ENCODE measurements around the gene PRKCB.

Gene PRKCB

DNA sequence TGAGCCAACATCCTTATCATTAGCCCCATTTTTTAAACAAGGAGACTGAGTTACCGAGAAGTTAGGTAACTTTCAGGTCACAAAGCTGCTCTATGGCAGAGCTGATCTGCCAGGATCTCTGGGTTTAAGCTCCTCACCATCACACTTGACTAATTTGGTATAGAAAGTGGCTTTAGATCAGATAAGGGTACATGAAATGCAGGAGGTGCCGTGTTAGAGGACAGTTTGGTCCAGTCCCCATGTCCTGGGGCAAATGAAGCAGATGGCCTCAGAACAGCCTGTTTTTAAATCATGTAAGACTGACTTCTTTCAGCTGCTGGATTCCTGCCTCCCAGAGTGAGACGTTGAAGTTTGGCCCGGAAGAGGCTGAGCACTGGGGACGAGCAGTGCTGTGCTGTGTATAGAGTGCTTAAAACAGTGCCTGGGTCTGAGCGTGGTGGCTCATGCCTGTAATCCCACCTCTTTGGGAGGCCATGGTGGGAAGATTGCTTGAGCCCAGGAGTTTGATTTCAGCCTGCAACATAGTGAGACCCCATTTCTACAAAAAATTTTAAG, 233.3 kb downstream of the PRKCB start:
- DNase-seq (ENCODE audit: low read depth) = no peak
- H3K4me3 ChIP-seq (ENCODE audit: control insufficient read depth, low read depth, low read length) = no peak overlapping the region
- TF ChIP-seq, protein P1, sequence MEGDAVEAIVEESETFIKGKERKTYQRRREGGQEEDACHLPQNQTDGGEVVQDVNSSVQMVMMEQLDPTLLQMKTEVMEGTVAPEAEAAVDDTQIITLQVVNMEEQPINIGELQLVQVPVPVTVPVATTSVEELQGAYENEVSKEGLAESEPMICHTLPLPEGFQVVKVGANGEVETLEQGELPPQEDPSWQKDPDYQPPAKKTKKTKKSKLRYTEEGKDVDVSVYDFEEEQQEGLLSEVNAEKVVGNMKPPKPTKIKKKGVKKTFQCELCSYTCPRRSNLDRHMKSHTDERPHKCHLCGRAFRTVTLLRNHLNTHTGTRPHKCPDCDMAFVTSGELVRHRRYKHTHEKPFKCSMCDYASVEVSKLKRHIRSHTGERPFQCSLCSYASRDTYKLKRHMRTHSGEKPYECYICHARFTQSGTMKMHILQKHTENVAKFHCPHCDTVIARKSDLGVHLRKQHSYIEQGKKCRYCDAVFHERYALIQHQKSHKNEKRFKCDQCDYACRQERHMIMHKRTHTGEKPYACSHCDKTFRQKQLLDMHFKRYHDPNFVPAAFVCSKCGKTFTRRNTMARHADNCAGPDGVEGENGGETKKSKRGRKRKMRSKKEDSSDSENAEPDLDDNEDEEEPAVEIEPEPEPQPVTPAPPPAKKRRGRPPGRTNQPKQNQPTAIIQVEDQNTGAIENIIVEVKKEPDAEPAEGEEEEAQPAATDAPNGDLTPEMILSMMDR (IDR thresholded peaks at IDR 0.05; ENCODE audit: control insufficient read depth, insufficient read depth, low read depth, low read length, missing control alignments) = no peak

DNA sequence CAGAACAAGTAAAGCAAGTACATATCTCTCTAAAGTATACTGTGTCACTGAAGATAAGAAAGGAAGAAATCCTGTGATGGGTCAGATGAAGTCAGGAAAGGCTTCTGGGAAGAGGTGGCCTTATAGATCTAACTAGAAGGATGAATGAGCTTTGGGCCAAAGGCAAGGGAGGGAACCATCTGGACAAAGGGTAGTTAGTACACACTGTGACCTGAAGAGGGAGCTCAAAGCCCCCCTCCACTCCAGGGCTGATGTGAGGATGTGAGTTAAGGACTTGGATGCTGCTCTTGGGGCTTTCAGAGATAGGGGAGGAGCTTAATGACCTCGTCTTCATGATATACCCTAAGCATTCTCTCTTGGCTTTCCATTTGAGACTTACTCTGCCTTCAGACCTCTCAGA, 235.1 kb downstream of the PRKCB start:
- DNase-seq (ENCODE audit: low read depth) = no peak
- no peak overlapping the region for H3K4me3 ChIP-seq (ENCODE audit: control insufficient read depth, low read depth, low read length)
- TF ChIP-seq, protein P1 (IDR thresholded peaks at IDR 0.05; ENCODE audit: control insufficient read depth, insufficient read depth, low read depth, low read length, missing control alignments) = peak; percentile 33

DNA sequence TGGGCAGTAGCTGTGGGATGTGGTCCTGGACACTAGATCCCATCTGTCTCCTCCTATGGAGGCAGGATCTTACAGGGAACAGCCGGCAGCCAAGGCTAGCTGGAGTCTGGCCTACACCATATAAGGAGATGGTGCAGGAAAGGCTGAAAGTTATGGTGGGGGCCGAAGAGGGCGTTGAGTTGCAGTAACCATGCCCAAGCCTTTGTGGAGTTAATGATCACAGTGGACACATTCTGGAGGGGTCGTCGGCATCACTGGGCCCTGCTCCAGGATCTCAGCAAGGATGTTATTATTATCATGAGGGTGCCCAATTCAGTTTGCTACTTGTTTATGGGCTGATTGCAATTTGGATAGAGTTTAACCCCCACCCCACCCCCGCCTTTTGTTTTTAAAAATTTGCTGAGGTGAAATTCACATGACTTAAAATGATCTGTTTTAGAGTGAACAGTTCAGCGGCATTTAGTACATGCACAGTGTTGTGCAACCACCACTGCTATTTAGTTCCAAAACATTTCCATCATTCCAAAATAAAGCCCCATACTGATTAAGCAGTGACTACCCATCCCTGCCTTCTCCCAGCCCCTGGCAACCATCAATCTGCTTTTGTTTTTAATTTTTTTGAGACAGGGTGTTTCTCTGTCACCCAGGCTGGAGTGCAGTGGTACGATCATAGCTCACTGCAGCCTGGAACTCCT, 236.0 kb downstream of the PRKCB start:
- DNase-seq (ENCODE audit: low read depth) = no peak
- TF ChIP-seq, protein P1 (IDR thresholded peaks at IDR 0.05; ENCODE audit: control insufficient read depth, insufficient read depth, low read depth, low read length, missing control alignments) = no peak
- H3K4me3 ChIP-seq (ENCODE audit: control insufficient read depth, low read depth, low read length) = no peak overlapping the region

DNA sequence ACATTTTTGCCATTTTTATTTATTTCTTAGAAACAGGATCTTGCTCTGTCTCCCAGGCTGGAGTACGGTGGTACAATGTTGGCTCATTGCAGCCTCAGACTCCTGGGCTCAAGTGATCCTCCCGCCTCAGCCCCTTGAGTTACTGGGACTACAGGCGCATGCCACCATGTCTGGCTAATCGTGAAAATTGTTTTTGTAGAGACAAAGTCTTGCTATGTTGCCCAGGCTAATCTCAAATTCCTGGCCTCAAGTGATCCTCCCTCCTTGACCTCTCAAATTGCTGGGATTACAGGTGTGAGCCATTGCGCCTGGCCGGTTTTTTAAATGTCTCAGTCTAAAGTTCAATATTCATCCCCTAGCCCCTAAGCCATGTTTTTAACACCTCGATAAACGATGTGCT, 237.5 kb downstream of the PRKCB start:
- no peak for DNase-seq (ENCODE audit: low read depth)
- TF ChIP-seq, protein P1 (IDR thresholded peaks at IDR 0.05; ENCODE audit: control insufficient read depth, insufficient read depth, low read depth, low read length, missing control alignments) = no peak
- H3K4me3 ChIP-seq (ENCODE audit: control insufficient read depth, low read depth, low read length) = no peak overlapping the region

DNA sequence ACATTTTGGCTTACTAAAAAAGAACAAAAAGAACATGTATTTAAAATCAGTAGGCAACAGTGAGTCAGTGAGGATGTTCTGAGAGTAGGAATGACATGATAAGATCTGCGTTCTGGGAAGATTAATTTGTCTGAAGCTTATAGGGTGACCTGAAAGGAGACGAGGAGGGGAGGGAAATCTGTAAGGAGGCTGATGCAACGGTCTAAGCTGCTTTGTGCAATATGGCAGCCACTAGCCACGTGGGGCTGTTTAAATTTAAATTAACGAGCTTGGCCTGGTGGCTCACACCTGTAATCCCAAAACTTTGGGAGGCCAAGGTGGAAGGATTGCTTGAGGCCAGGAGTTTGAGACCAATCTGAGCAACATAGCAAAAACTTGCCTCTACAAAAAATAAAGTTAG, 238.8 kb downstream of the PRKCB start:
- TF ChIP-seq, protein P1 (IDR thresholded peaks at IDR 0.05; ENCODE audit: control insufficient read depth, insufficient read depth, low read depth, low read length, missing control alignments) = no peak
- DNase-seq (ENCODE audit: low read depth) = no peak

DNA sequence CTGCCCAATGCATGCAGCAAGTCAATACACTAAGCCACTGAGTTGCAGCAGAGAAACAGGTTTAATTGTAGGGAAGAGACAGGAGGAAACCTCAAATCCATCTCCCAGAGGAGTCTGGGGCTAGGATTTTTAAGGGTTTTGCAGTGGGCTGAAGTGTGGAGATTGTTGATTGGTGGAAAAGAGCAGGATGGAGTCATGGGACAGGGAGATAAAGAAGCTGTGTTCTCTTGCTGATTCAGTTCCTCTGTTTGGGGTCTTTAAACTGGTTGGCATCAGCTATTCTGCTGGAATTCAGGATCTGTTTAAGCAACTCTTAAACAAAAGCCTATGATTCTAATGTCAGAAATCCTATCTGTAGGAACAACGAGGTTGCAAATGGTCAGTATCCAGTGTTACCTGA, 239.5 kb downstream of the PRKCB start:
- no peak for DNase-seq (ENCODE audit: low read depth)
- TF ChIP-seq, protein P1 (IDR thresholded peaks at IDR 0.05; ENCODE audit: control insufficient read depth, insufficient read depth, low read depth, low read length, missing control alignments) = no peak
- no peak overlapping the region for H3K4me3 ChIP-seq (ENCODE audit: control insufficient read depth, low read depth, low read length)

More for the DNA sequence above, 238.8 kb downstream of the PRKCB start:
- no peak overlapping the region for H3K4me3 ChIP-seq (ENCODE audit: control insufficient read depth, low read depth, low read length)
